Retinal pigment epithelial cell (primary cell): ENCODE data around the gene NCAPD3.

ENCODE experiments used
- DNase-seq: peaks from one replicate; pipeline ENCODE4 v3.0.0-alpha.2; 2010; ENCODE audit warnings: low read depth
- H3K4me3 ChIP-seq: 2 replicates; pipeline ENCODE4 v1.5.1; 2011; ENCODE audit warnings: mild to moderate bottlenecking, low read length, control low read depth, moderate library complexity
- CTCF ChIP-seq: conservative IDR thresholded peaks from 2 replicates; pipeline ENCODE4 v1.5.1; 2011; ENCODE audit warnings: low read depth, low read length, control low read depth, inconsistent platforms

The NCAPD3 gene

GRCh38 chr11:134152696-134153095 is 71.1 kb downstream of the NCAPD3 start:
- H3K4me3 ChIP-seq = no peak overlapping the region
- no peak for DNase-seq
- TF ChIP-seq CTCF = no peak

- H3K4me3 ChIP-seq = no peak overlapping the region
- DNase-seq = no peak
- TF ChIP-seq CTCF = no peak
Observed at GRCh38 chr11:134151083-134151747, 72.6 kb downstream of the NCAPD3 start.

GRCh38 chr11:134150195-134150903 is 73.4 kb downstream of the NCAPD3 start:
- TF ChIP-seq CTCF = no peak
- DNase-seq = no peak
- no peak overlapping the region for H3K4me3 ChIP-seq

GRCh38 chr11:134149371-134149770 is 74.4 kb downstream of the NCAPD3 start:
- H3K4me3 ChIP-seq = no peak overlapping the region
- no peak for DNase-seq
- TF ChIP-seq CTCF = no peak

GRCh38 chr11:134146598-134146997 is 77.2 kb downstream of the NCAPD3 start:
- DNase-seq = no peak
- TF ChIP-seq CTCF = no peak
- H3K4me3 ChIP-seq = no peak overlapping the region

GRCh38 chr11:134145715-134146114 is 78.1 kb downstream of the NCAPD3 start:
- TF ChIP-seq CTCF = no peak
- no peak for DNase-seq
- H3K4me3 ChIP-seq = no peak overlapping the region

- no peak for DNase-seq
- TF ChIP-seq CTCF = no peak
- no peak overlapping the region for H3K4me3 ChIP-seq
Observed at GRCh38 chr11:134144744-134145143, 79.0 kb downstream of the NCAPD3 start.
